Measurements from ENCODE around the gene OLFML3.
"Not testable (repeated sequence)": the region's sequence is repeated elsewhere in the genome, so short reads cannot be mapped to it uniquely, and the experiment has no call there.

DNA sequence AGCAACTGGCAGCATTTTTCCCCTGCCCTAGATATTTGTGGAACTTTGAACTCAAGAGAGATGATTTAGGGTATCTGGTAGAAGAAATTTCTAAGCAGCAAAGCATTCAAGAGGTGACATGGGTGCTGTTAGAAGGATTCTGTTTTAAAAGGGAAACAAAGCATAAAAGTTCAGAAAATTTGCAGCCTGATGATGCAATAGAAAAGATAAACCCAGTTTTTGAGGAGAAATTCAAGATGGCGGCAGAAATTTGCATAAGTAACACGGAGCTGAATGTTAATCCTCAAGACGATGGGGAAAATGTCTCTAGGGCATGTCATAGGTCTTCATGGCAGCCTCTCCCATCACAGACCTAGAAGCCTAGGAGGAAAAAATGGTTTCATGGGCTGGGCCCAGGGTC lies 40.5 kb downstream of the OLFML3 start:
- TF ChIP-seq, protein P1, sequence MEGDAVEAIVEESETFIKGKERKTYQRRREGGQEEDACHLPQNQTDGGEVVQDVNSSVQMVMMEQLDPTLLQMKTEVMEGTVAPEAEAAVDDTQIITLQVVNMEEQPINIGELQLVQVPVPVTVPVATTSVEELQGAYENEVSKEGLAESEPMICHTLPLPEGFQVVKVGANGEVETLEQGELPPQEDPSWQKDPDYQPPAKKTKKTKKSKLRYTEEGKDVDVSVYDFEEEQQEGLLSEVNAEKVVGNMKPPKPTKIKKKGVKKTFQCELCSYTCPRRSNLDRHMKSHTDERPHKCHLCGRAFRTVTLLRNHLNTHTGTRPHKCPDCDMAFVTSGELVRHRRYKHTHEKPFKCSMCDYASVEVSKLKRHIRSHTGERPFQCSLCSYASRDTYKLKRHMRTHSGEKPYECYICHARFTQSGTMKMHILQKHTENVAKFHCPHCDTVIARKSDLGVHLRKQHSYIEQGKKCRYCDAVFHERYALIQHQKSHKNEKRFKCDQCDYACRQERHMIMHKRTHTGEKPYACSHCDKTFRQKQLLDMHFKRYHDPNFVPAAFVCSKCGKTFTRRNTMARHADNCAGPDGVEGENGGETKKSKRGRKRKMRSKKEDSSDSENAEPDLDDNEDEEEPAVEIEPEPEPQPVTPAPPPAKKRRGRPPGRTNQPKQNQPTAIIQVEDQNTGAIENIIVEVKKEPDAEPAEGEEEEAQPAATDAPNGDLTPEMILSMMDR (IDR thresholded peaks at IDR 0.05): not testable (repeated sequence)
- TF ChIP-seq POLR2A, POLR2AphosphoS5 (IDR thresholded peaks at IDR 0.05): not testable (repeated sequence)
